ENCODE measurements around the gene GDF10. TPM values are rescaled to one million over a fixed set of nuclear protein-coding genes. Genes with fewer than 3 reads are reported as not detected.

GDF10 gene
- total RNA-seq, 2 experiments from 2014 or later = 0.16 to 0.22 TPM

- DNase-seq = peak in 3 of 14 experiments; percentile 30 to 75 (median 61)
- H3K4me3 Mint-ChIP-seq = no peak overlapping the region
- POLR2A ChIA-PET = no interaction called here
Measured at GRCh38 chr10:47255033-47255813, 44.8 kb upstream of the GDF10 start.

GRCh38 chr10:47255866-47256265 lies 44.1 kb upstream of the GDF10 start:
- peaks cover 71% of the 10 kb centered on the region for H3K4me1 Mint-ChIP-seq (ENCODE audit: low read depth)
- H3K36me3 Mint-ChIP-seq (ENCODE audit: low read depth) = no peaks in the 10 kb centered on the region
- Histone ChIP-seq H3K4me3 (ENCODE audit: low read length) (no peak overlapping the region), H3K4me1 (ENCODE audit: insufficient read depth, low read length) (peaks cover 65% of the 10 kb centered on the region), H3K36me3 (ENCODE audit: insufficient read depth, low read length) (no peaks in the 10 kb centered on the region), H3K27me3 (ENCODE audit: control insufficient read depth in 1 of 2, insufficient read depth in 2 of 2, low read length in 2 of 2) (no peaks in the 10 kb centered on the region), H3K9me3 (ENCODE audit: control insufficient read depth in 1 of 2, insufficient read depth in 1 of 2, low read length in 2 of 2) (peaks cover 0 to 7% of the 10 kb centered on the region in 2 experiments), H3K27ac (ENCODE audit: low read depth in 1 of 2, low read length in 2 of 2) (no peak overlapping the region)
- ATAC-seq (ENCODE audit: poor library complexity) (no peak), DNase-seq (peak in 1 of 14 experiments; percentile 31)
- intact Hi-C loops (cut with DNase I, micrococcal nuclease) = loop anchor here (5.0 kb wide), 2 partner anchors 49 to 89 kb away; no protein-coding TSS in a partner anchor
- TF ChIP-seq CTCF (IDR thresholded peaks at IDR 0.05) = no peak
- H3K9me3 Mint-ChIP-seq = no peaks in the 10 kb centered on the region
- ChIA-PET CTCF (no interaction called here), POLR2A (no interaction called here)
- no peaks in the 10 kb centered on the region for H3K27me3 Mint-ChIP-seq
- H3K27ac Mint-ChIP-seq = peak overlapping the region; percentile 93
- no peak overlapping the region for H3K4me3 Mint-ChIP-seq

More at GRCh38 chr10:47255033-47255813, 44.8 kb upstream of the GDF10 start:
- no peak overlapping the region for H3K4me3 ChIP-seq (ENCODE audit: low read length)
- CTCF ChIA-PET = interaction anchor here (1.2 kb wide), 1 partner anchor 102 kb away, joined by 3 read pairs; no protein-coding TSS in a partner anchor
- Mint-ChIP-seq H3K9me3 (no peaks in the 10 kb centered on the region), H3K27me3 (no peaks in the 10 kb centered on the region), H3K36me3 (ENCODE audit: low read depth) (no peaks in the 10 kb centered on the region), H3K27ac (no peak overlapping the region), H3K4me1 (ENCODE audit: low read depth) (peaks cover 65% of the 10 kb centered on the region)
- H3K9me3 ChIP-seq (ENCODE audit: control insufficient read depth in 1 of 2, insufficient read depth in 1 of 2, low read length in 2 of 2) = peaks cover 0 to 7% of the 10 kb centered on the region in 2 experiments
- H3K4me1 ChIP-seq (ENCODE audit: insufficient read depth, low read length) = peaks cover 58% of the 10 kb centered on the region
- H3K36me3 ChIP-seq (ENCODE audit: insufficient read depth, low read length) = no peaks in the 10 kb centered on the region
- no peaks in the 10 kb centered on the region for H3K27me3 ChIP-seq (ENCODE audit: control insufficient read depth in 1 of 2, insufficient read depth in 2 of 2, low read length in 2 of 2)
- no peak for TF ChIP-seq CTCF (IDR thresholded peaks at IDR 0.05)
- H3K27ac ChIP-seq (ENCODE audit: low read depth in 1 of 2, low read length in 2 of 2) = no peak overlapping the region
- ATAC-seq (ENCODE audit: poor library complexity) = no peak
- intact Hi-C loops (cut with DNase I, micrococcal nuclease) = loop anchor here (5.0 kb wide), 2 partner anchors 48 to 88 kb away; no protein-coding TSS in a partner anchor

GRCh38 chr10:47256751-47257336 lies 43.2 kb upstream of the GDF10 start:
- Mint-ChIP-seq H3K9me3 (no peaks in the 10 kb centered on the region), H3K4me3 (peak overlapping the region; percentile 45), H3K36me3 (ENCODE audit: low read depth) (no peaks in the 10 kb centered on the region), H3K27ac (peak overlapping the region; percentile 93), H3K4me1 (ENCODE audit: low read depth) (peaks cover 81% of the 10 kb centered on the region), H3K27me3 (no peaks in the 10 kb centered on the region)
- TF ChIP-seq CTCF (IDR thresholded peaks at IDR 0.05) = no peak
- Histone ChIP-seq H3K27me3 (ENCODE audit: control insufficient read depth in 1 of 2, insufficient read depth in 2 of 2, low read length in 2 of 2) (no peaks in the 10 kb centered on the region), H3K36me3 (ENCODE audit: insufficient read depth, low read length) (no peaks in the 10 kb centered on the region), H3K4me3 (ENCODE audit: low read length) (no peak overlapping the region), H3K4me1 (ENCODE audit: insufficient read depth, low read length) (peaks cover 74% of the 10 kb centered on the region), H3K9me3 (ENCODE audit: control insufficient read depth in 1 of 2, insufficient read depth in 1 of 2, low read length in 2 of 2) (peaks cover 0 to 7% of the 10 kb centered on the region in 2 experiments), H3K27ac (ENCODE audit: low read depth in 1 of 2, low read length in 2 of 2) (peak overlapping the region; percentile 58 to 59)
- intact Hi-C loops (cut with DNase I, micrococcal nuclease) = loop anchor here (1.0 to 5.0 kb wide), 3 partner anchors 50 to 90 kb away; no protein-coding TSS in a partner anchor
- ChIA-PET POLR2A (no interaction called here), CTCF (no interaction called here)
- no peak for ATAC-seq (ENCODE audit: poor library complexity)
- DNase-seq = peak in 4 of 14 experiments; percentile 13 to 68 (median 36)
